ENCODE measurements around the gene NOXRED1.
A peak's percentile ranks its signal among the peaks of the same experiment; 100 is the strongest.

Gene NOXRED1

GRCh38 chr14:77409131-77409533, 14.2 kb downstream of the NOXRED1 start:
- H3K4me3 ChIP-seq (ENCODE audit: low read length), result no peak overlapping the region
- 29% methylated on average over 3 of the region's 3 CpGs for WGBS
- H3K27ac ChIP-seq (ENCODE audit: low read depth, low read length), result no peak overlapping the region

GRCh38 chr14:77407158-77407557, 16.2 kb downstream of the NOXRED1 start:
- Histone ChIP-seq H3K27me3 (ENCODE audit: insufficient read depth, low read length) (no peaks in the 10 kb centered on the region), H3K9me3 (ENCODE audit: insufficient read depth, low read depth, low read length) (no peaks in the 10 kb centered on the region), H3K36me3 (ENCODE audit: insufficient read depth, low read length) (no peaks in the 10 kb centered on the region), H3K27ac (ENCODE audit: low read depth, low read length) (no peak overlapping the region), H3K9ac (ENCODE audit: low read depth, low read length) (no peak overlapping the region), H3K4me3 (ENCODE audit: low read length) (no peak overlapping the region), H3K4me1 (ENCODE audit: insufficient read depth, low read length) (no peaks in the 10 kb centered on the region)
- WGBS, result 94% methylated on average over 1 of the region's 2 CpGs

More at GRCh38 chr14:77409131-77409533, 14.2 kb downstream of the NOXRED1 start:
- Histone ChIP-seq H3K36me3 (ENCODE audit: insufficient read depth, low read length) (no peaks in the 10 kb centered on the region), H3K4me1 (ENCODE audit: insufficient read depth, low read length) (no peaks in the 10 kb centered on the region), H3K9ac (ENCODE audit: low read depth, low read length) (no peak overlapping the region), H3K9me3 (ENCODE audit: insufficient read depth, low read depth, low read length) (no peaks in the 10 kb centered on the region), H3K27me3 (ENCODE audit: insufficient read depth, low read length) (no peaks in the 10 kb centered on the region)

GRCh38 chr14:77406718-77407117, 16.6 kb downstream of the NOXRED1 start:
- no peak overlapping the region for H3K4me3 ChIP-seq (ENCODE audit: low read length)
- 95% methylated on average over 6 of the region's 6 CpGs for WGBS
- H3K9ac ChIP-seq (ENCODE audit: low read depth, low read length), result no peak overlapping the region
- no peaks in the 10 kb centered on the region for H3K36me3 ChIP-seq (ENCODE audit: insufficient read depth, low read length)
- H3K27ac ChIP-seq (ENCODE audit: low read depth, low read length), result no peak overlapping the region
- no peaks in the 10 kb centered on the region for H3K9me3 ChIP-seq (ENCODE audit: insufficient read depth, low read depth, low read length)
- H3K4me1 ChIP-seq (ENCODE audit: insufficient read depth, low read length), result no peaks in the 10 kb centered on the region
- H3K27me3 ChIP-seq (ENCODE audit: insufficient read depth, low read length), result no peaks in the 10 kb centered on the region

- Histone ChIP-seq H3K9ac (ENCODE audit: low read depth, low read length) (no peak overlapping the region), H3K27ac (ENCODE audit: low read depth, low read length) (no peak overlapping the region), H3K9me3 (ENCODE audit: insufficient read depth, low read depth, low read length) (no peaks in the 10 kb centered on the region), H3K4me3 (ENCODE audit: low read length) (no peak overlapping the region), H3K27me3 (ENCODE audit: insufficient read depth, low read length) (no peaks in the 10 kb centered on the region), H3K4me1 (ENCODE audit: insufficient read depth, low read length) (no peaks in the 10 kb centered on the region), H3K36me3 (ENCODE audit: insufficient read depth, low read length) (no peaks in the 10 kb centered on the region)
- WGBS, result 91% methylated on average over 2 of the region's 3 CpGs
Observed at GRCh38 chr14:77406086-77406485, 17.2 kb downstream of the NOXRED1 start.

- no peak overlapping the region for H3K4me3 ChIP-seq (ENCODE audit: low read length)
- H3K27me3 ChIP-seq (ENCODE audit: insufficient read depth, low read length), result no peaks in the 10 kb centered on the region
- WGBS, result 92% methylated on average over 3 of the region's 3 CpGs
- H3K9ac ChIP-seq (ENCODE audit: low read depth, low read length), result no peak overlapping the region
- H3K9me3 ChIP-seq (ENCODE audit: insufficient read depth, low read depth, low read length), result no peaks in the 10 kb centered on the region
- no peaks in the 10 kb centered on the region for H3K36me3 ChIP-seq (ENCODE audit: insufficient read depth, low read length)
- H3K27ac ChIP-seq (ENCODE audit: low read depth, low read length), result no peak overlapping the region
- H3K4me1 ChIP-seq (ENCODE audit: insufficient read depth, low read length), result no peaks in the 10 kb centered on the region
Observed at GRCh38 chr14:77403768-77404167, 19.6 kb downstream of the NOXRED1 start.

GRCh38 chr14:77400216-77400615, 23.1 kb downstream of the NOXRED1 start:
- Histone ChIP-seq H3K9me3 (ENCODE audit: insufficient read depth, low read depth, low read length) (0 out of 2 replicates have a peak, but pooled peaks cover 5% of the 10 kb centered on the region), H3K36me3 (ENCODE audit: insufficient read depth, low read length) (no peaks in the 10 kb centered on the region), H3K4me3 (ENCODE audit: low read length) (no peak overlapping the region), H3K27ac (ENCODE audit: low read depth, low read length) (no peak overlapping the region), H3K9ac (ENCODE audit: low read depth, low read length) (no peak overlapping the region), H3K4me1 (ENCODE audit: insufficient read depth, low read length) (no peaks in the 10 kb centered on the region), H3K27me3 (ENCODE audit: insufficient read depth, low read length) (no peaks in the 10 kb centered on the region)
- WGBS, result 77% methylated on average over 6 of the region's 6 CpGs

GRCh38 chr14:77390188-77390587, 33.1 kb downstream of the NOXRED1 start:
- no peak overlapping the region for H3K4me3 ChIP-seq (ENCODE audit: low read length)
- H3K9ac ChIP-seq (ENCODE audit: low read depth, low read length), result no peak overlapping the region
- no peak overlapping the region for H3K27ac ChIP-seq (ENCODE audit: low read depth, low read length)
- H3K27me3 ChIP-seq (ENCODE audit: insufficient read depth, low read length), result no peaks in the 10 kb centered on the region
- 95% methylated on average over 4 of the region's 4 CpGs for WGBS
- H3K9me3 ChIP-seq (ENCODE audit: insufficient read depth, low read depth, low read length), result no peaks in the 10 kb centered on the region
- H3K4me1 ChIP-seq (ENCODE audit: insufficient read depth, low read length), result no peaks in the 10 kb centered on the region
- H3K36me3 ChIP-seq (ENCODE audit: insufficient read depth, low read length), result no peaks in the 10 kb centered on the region

- Histone ChIP-seq H3K27me3 (ENCODE audit: insufficient read depth, low read length) (peaks cover 10% of the 10 kb centered on the region; the same call in 1 of the 2 replicates), H3K27ac (ENCODE audit: low read depth, low read length) (no peak overlapping the region), H3K4me1 (ENCODE audit: insufficient read depth, low read length) (peaks cover 7% of the 10 kb centered on the region; the same call in 1 of the 2 replicates), H3K9ac (ENCODE audit: low read depth, low read length) (no peak overlapping the region), H3K36me3 (ENCODE audit: insufficient read depth, low read length) (no peaks in the 10 kb centered on the region), H3K4me3 (ENCODE audit: low read length) (no peak overlapping the region), H3K9me3 (ENCODE audit: insufficient read depth, low read depth, low read length) (no peaks in the 10 kb centered on the region)
- 93% methylated on average over 6 of the region's 6 CpGs for WGBS
Observed at GRCh38 chr14:77378701-77379100, 44.6 kb downstream of the NOXRED1 start.

GRCh38 chr14:77377502-77377844, 45.9 kb downstream of the NOXRED1 start:
- Histone ChIP-seq H3K4me1 (ENCODE audit: insufficient read depth, low read length) (peaks cover 9% of the 10 kb centered on the region; the same call in 1 of the 2 replicates), H3K9ac (ENCODE audit: low read depth, low read length) (peak overlapping the region; percentile 83; the same call in 1 of the 2 replicates), H3K9me3 (ENCODE audit: insufficient read depth, low read depth, low read length) (no peaks in the 10 kb centered on the region), H3K36me3 (ENCODE audit: insufficient read depth, low read length) (no peaks in the 10 kb centered on the region), H3K27ac (ENCODE audit: low read depth, low read length) (no peak overlapping the region), H3K4me3 (ENCODE audit: low read length) (peak overlapping the region; percentile 83), H3K27me3 (ENCODE audit: insufficient read depth, low read length) (peaks cover 10% of the 10 kb centered on the region; the same call in 1 of the 2 replicates)
- WGBS, result 20% methylated on average over 10 of the region's 10 CpGs

GRCh38 chr14:77376771-77377501, 46.4 kb downstream of the NOXRED1 start, which contains the start of the genes SAMD15 and TMED8:
SAMD15 (plus strand) TSS chr14:77377379; CDS start chr14:77377419, 40 bp downstream.
TMED8 (minus strand) TSS chr14:77377094; CDS start chr14:77377053, 41 bp downstream.
- Histone ChIP-seq H3K27me3 (ENCODE audit: insufficient read depth, low read length) (peaks cover 10% of the 10 kb centered on the region; the same call in 1 of the 2 replicates), H3K27ac (ENCODE audit: low read depth, low read length) (peak within 1 kb of the TSS; percentile 81), H3K36me3 (ENCODE audit: insufficient read depth, low read length) (no peaks in the 10 kb centered on the region), H3K9ac (ENCODE audit: low read depth, low read length) (peak within 1 kb of the TSS; percentile 83), H3K4me3 (ENCODE audit: low read length) (peak within 1 kb of the TSS; percentile 83), H3K4me1 (ENCODE audit: insufficient read depth, low read length) (peaks cover 14% of the 10 kb centered on the region; the same call in 1 of the 2 replicates), H3K9me3 (ENCODE audit: insufficient read depth, low read depth, low read length) (no peaks in the 10 kb centered on the region)
- WGBS, result under 1% methylated on average over 69 of the region's 69 CpGs

- H3K27ac ChIP-seq (ENCODE audit: low read depth, low read length), result no peak overlapping the region
Observed at GRCh38 chr14:77375973-77376770, 47.2 kb downstream of the NOXRED1 start.

More at GRCh38 chr14:77375973-77376770, 47.2 kb downstream of the NOXRED1 start:
- Histone ChIP-seq H3K4me3 (ENCODE audit: low read length) (peak overlapping the region; percentile 83), H3K27me3 (ENCODE audit: insufficient read depth, low read length) (peaks cover 10% of the 10 kb centered on the region; the same call in 1 of the 2 replicates), H3K9ac (ENCODE audit: low read depth, low read length) (peak overlapping the region; percentile 83), H3K4me1 (ENCODE audit: insufficient read depth, low read length) (peaks cover 14% of the 10 kb centered on the region; the same call in 1 of the 2 replicates), H3K9me3 (ENCODE audit: insufficient read depth, low read depth, low read length) (no peaks in the 10 kb centered on the region), H3K36me3 (ENCODE audit: insufficient read depth, low read length) (no peaks in the 10 kb centered on the region)
- WGBS, result 31% methylated on average over 24 of the region's 24 CpGs
